ENCODE results near the gene PNPLA8. TPM values are rescaled to one million over a fixed set of nuclear protein-coding genes. Genes with fewer than 3 reads are reported as not detected.

Gene PNPLA8
- total and polyA plus RNA-seq, 4 donors = 14.7 to 30.3 (median 23.0) TPM

DNA sequence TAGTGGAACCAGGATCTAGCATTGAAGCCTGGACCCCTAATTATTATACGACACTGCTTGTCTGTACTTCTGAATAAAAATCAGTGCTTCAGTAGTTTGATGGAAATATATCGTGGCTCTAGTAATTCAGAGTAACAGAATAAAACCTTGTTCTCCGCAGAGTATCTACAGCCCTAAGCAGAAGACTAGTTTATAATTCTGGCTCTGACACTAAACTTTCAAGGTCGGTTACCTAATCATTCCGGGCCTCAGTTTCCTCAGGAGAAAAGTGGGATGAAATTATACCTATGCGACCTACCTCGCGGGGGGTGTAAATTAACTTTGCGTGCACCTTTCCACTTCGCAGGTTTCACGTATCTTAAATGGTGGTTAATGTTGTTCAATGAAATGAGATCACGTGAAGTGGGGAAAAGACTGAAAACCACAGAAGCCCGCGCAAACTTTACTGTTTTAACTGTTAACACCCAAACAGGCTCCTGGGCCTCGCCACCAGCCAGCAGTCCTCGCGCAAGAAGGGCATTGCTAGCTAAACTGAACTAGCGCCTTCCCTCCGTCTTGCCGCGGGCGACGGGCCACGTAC, 43.0 kb upstream of the PNPLA8 start:
- peaks cover 2 to 15% (median 9%) of the 10 kb centered on the region in 4 donors for H3K36me3 ChIP-seq (ENCODE audit: control insufficient read depth in 4 of 4, insufficient read depth in 3 of 4, low read depth in 1 of 4, low read length in 3 of 4)
- peak overlapping the region; percentile 72 to 97 for H3K9ac ChIP-seq (ENCODE audit: low read depth in 1 of 2, low read length in 2 of 2)
- peak overlapping the region; percentile 89 to 99 for H3K27ac ChIP-seq (ENCODE audit: low read depth in 1 of 2, low read length in 2 of 2)
- H3K9me3 ChIP-seq (ENCODE audit: control insufficient read depth in 4 of 4, low read length in 3 of 4) = no peaks in the 10 kb centered on the region
- H3K27me3 ChIP-seq (ENCODE audit: control insufficient read depth in 4 of 4, insufficient read depth in 4 of 4, low read length in 3 of 4) = no peaks in the 10 kb centered on the region
- WGBS = 6% methylated on average over 24 of the region's 24 CpGs
- DNase-seq (ENCODE audit: low spot score) = no peak
- H3K4me1 ChIP-seq (ENCODE audit: control insufficient read depth in 4 of 4, insufficient read depth in 4 of 4, low read length in 3 of 4) = peaks cover 5 to 20% (median 16%) of the 10 kb centered on the region in 4 donors
- H3K4me3 ChIP-seq (ENCODE audit: low read depth in 1 of 3, low read length in 3 of 3) = peak overlapping the region; percentile 53 to 89 (median 74)
- TF ChIP-seq EGR1 (IDR thresholded peaks at IDR 0.05; ENCODE audit: low read depth in 2 of 2) = no peak
- TF ChIP-seq JUND (IDR thresholded peaks at IDR 0.05) = no peak
- no peak for TF ChIP-seq HNF4A (conservative IDR thresholded peaks at IDR 0.05)
- no peak for TF ChIP-seq YY1 (IDR thresholded peaks at IDR 0.05)
- TF ChIP-seq GABPA (IDR thresholded peaks at IDR 0.05 in 1 of 2, conservative IDR thresholded peaks at IDR 0.05 in 1 of 2) = no peak
- no peak for TF ChIP-seq RXRA (IDR thresholded peaks at IDR 0.05)
- TF ChIP-seq CTCF (IDR thresholded peaks at IDR 0.05; ENCODE audit: low read depth, low read length, missing input control) = no peak
- TF ChIP-seq TAF1 (conservative IDR thresholded peaks at IDR 0.05) = no peak

DNA sequence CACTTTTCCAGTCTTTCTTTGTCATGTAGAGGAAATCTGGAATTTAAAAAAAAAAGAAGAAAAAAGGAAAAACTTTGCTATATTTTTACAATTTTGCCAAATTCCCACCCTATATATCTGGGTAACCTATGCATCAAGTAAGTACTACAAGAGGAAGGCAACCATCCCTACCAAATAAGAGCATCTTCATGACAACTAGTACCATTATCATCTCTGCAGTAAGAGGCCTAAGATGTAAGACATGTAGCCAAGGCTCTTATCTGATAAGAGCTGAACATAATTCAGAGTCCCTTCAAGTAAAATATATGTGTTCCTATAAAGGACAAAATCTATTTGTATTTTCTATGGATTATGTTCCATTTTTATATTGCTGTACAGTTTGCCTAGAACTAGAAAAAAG, 40.1 kb upstream of the PNPLA8 start:
- Histone ChIP-seq H3K9me3 (ENCODE audit: control insufficient read depth in 4 of 4, low read length in 3 of 4) (no peaks in the 10 kb centered on the region), H3K36me3 (ENCODE audit: control insufficient read depth in 4 of 4, insufficient read depth in 3 of 4, low read depth in 1 of 4, low read length in 3 of 4) (peaks cover 0 to 4% (median 1%) of the 10 kb centered on the region in 4 donors), H3K4me3 (ENCODE audit: low read depth in 1 of 3, low read length in 3 of 3) (no peak overlapping the region), H3K27me3 (ENCODE audit: control insufficient read depth in 4 of 4, insufficient read depth in 4 of 4, low read length in 3 of 4) (no peaks in the 10 kb centered on the region), H3K4me1 (ENCODE audit: control insufficient read depth in 4 of 4, insufficient read depth in 4 of 4, low read length in 3 of 4) (peaks cover 4 to 7% (median 6%) of the 10 kb centered on the region in 4 donors), H3K27ac (ENCODE audit: low read depth in 1 of 2, low read length in 2 of 2) (no peak overlapping the region), H3K9ac (ENCODE audit: low read depth in 1 of 2, low read length in 2 of 2) (no peak overlapping the region)
- TF ChIP-seq, protein P1, sequence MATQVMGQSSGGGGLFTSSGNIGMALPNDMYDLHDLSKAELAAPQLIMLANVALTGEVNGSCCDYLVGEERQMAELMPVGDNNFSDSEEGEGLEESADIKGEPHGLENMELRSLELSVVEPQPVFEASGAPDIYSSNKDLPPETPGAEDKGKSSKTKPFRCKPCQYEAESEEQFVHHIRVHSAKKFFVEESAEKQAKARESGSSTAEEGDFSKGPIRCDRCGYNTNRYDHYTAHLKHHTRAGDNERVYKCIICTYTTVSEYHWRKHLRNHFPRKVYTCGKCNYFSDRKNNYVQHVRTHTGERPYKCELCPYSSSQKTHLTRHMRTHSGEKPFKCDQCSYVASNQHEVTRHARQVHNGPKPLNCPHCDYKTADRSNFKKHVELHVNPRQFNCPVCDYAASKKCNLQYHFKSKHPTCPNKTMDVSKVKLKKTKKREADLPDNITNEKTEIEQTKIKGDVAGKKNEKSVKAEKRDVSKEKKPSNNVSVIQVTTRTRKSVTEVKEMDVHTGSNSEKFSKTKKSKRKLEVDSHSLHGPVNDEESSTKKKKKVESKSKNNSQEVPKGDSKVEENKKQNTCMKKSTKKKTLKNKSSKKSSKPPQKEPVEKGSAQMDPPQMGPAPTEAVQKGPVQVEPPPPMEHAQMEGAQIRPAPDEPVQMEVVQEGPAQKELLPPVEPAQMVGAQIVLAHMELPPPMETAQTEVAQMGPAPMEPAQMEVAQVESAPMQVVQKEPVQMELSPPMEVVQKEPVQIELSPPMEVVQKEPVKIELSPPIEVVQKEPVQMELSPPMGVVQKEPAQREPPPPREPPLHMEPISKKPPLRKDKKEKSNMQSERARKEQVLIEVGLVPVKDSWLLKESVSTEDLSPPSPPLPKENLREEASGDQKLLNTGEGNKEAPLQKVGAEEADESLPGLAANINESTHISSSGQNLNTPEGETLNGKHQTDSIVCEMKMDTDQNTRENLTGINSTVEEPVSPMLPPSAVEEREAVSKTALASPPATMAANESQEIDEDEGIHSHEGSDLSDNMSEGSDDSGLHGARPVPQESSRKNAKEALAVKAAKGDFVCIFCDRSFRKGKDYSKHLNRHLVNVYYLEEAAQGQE (IDR thresholded peaks at IDR 0.05) = no peak
- TF ChIP-seq FOXA1 (IDR thresholded peaks at IDR 0.05) (no peak), CTCF (IDR thresholded peaks at IDR 0.05; ENCODE audit: low read depth, low read length, missing input control) (no peak)
- DNase-seq (ENCODE audit: low spot score) = no peak
